ENCODE data around the gene YWHAE. TPM values are rescaled to one million over a fixed set of nuclear protein-coding genes. Genes with fewer than 3 reads are reported as not detected.
"Not testable (repeated sequence)": the region's sequence is repeated elsewhere in the genome, so short reads cannot be mapped to it uniquely, and the experiment has no call there.

Gene YWHAE
- total RNA-seq, 1 experiment from 2014 or later = 1,033 TPM

- H3K27ac Mint-ChIP-seq = peak overlapping the region; percentile 88
- no peak for ATAC-seq
These were observed 39.0 kb downstream of the YWHAE start for GRCh38 chr17:1360975-1361374.

GRCh38 chr17:1360315-1360714, 39.7 kb downstream of the YWHAE start:
- H3K4me3 Mint-ChIP-seq; H3K9me3 Mint-ChIP-seq; DNase-seq (ENCODE audit: low spot score); ATAC-seq; H3K27ac Mint-ChIP-seq; POLR2A ChIA-PET; H3K27me3 Mint-ChIP-seq (ENCODE audit: low read depth); CTCF ChIA-PET: not testable (repeated sequence)
- Mint-ChIP-seq H3K4me1 (peaks cover 20% of the 10 kb centered on the region), H3K36me3 (peaks cover 63% of the 10 kb centered on the region)

More at GRCh38 chr17:1360975-1361374, 39.0 kb downstream of the YWHAE start:
- no peaks in the 10 kb centered on the region for H3K9me3 Mint-ChIP-seq
- TF ChIP-seq NFYB (CRISPR knock-in tag; conservative IDR thresholded peaks at IDR 0.05; ENCODE audit: low read depth) (no peak), GTF2I (CRISPR knock-in tag; conservative IDR thresholded peaks at IDR 0.05) (no peak), FOXP4 (CRISPR knock-in tag; IDR thresholded peaks at IDR 0.05) (no peak), ZNF416 (CRISPR knock-in tag; IDR thresholded peaks at IDR 0.05) (no peak), TCF7 (CRISPR knock-in tag; IDR thresholded peaks at IDR 0.05; ENCODE audit: low read depth) (no peak), HMGXB4 (CRISPR knock-in tag; IDR thresholded peaks at IDR 0.05) (no peak), FOXJ3 (CRISPR knock-in tag; IDR thresholded peaks at IDR 0.05; ENCODE audit: borderline replicate concordance) (no peak), ATF3 (CRISPR knock-in tag; conservative IDR thresholded peaks at IDR 0.05) (no peak), HMGA2 (CRISPR knock-in tag; IDR thresholded peaks at IDR 0.05) (no peak), ELF4 (CRISPR knock-in tag; IDR thresholded peaks at IDR 0.05; ENCODE audit: low read depth) (no peak), RORB (CRISPR knock-in tag; IDR thresholded peaks at IDR 0.05) (no peak), ZNF671 (CRISPR knock-in tag; IDR thresholded peaks at IDR 0.05) (no peak), ZBTB43 (CRISPR knock-in tag; IDR thresholded peaks at IDR 0.05) (no peak)
- peaks cover 26% of the 10 kb centered on the region for H3K4me1 Mint-ChIP-seq
- ChIA-PET CTCF (interaction anchor here (0.7 kb wide), 1 partner anchor 408 kb away, joined by 3 read pairs; no protein-coding TSS in a partner anchor), POLR2A (no interaction called here)
- peaks cover 58% of the 10 kb centered on the region for H3K36me3 Mint-ChIP-seq
- DNase-seq (ENCODE audit: low spot score) = no peak
- no peak overlapping the region for H3K4me3 Mint-ChIP-seq
- no peaks in the 10 kb centered on the region for H3K27me3 Mint-ChIP-seq (ENCODE audit: low read depth)

GRCh38 chr17:1354030-1354429, 46.0 kb downstream of the YWHAE start:
- DNase-seq (ENCODE audit: low spot score) (no peak), ATAC-seq (no peak)
- Mint-ChIP-seq H3K27me3 (ENCODE audit: low read depth) (no peaks in the 10 kb centered on the region), H3K27ac (peak overlapping the region; percentile 30; the same call in 1 of the 2 replicates), H3K4me3 (no peak overlapping the region), H3K4me1 (no peaks in the 10 kb centered on the region), H3K9me3 (peaks cover 4% of the 10 kb centered on the region; the same call in 1 of the 2 replicates), H3K36me3 (peaks cover 72% of the 10 kb centered on the region)
- no peak for TF ChIP-seq FOXP1 (CRISPR knock-in tag; IDR thresholded peaks at IDR 0.05; ENCODE audit: borderline replicate concordance)
- no peak for TF ChIP-seq CDX4 (CRISPR knock-in tag; IDR thresholded peaks at IDR 0.05; ENCODE audit: borderline replicate concordance)
- TF ChIP-seq MXD4 (CRISPR knock-in tag; IDR thresholded peaks at IDR 0.05; ENCODE audit: borderline replicate concordance) = no peak
- ChIA-PET CTCF (interaction anchor here (4.6 kb wide), 1 partner anchor 12 kb away, joined by 22 read pairs; no protein-coding TSS in a partner anchor), POLR2A (no interaction called here)

GRCh38 chr17:1352530-1352929, 47.5 kb downstream of the YWHAE start:
- DNase-seq (ENCODE audit: low spot score); ATAC-seq; H3K4me1 Mint-ChIP-seq; POLR2A ChIA-PET; H3K27me3 Mint-ChIP-seq (ENCODE audit: low read depth); H3K9me3 Mint-ChIP-seq; H3K4me3 Mint-ChIP-seq: not testable (repeated sequence)
- Mint-ChIP-seq H3K27ac (peak overlapping the region; percentile 54; the same call in 1 of the 2 replicates), H3K36me3 (peaks cover 76% of the 10 kb centered on the region)
- CTCF ChIA-PET = interaction anchor here (4.6 kb wide), 1 partner anchor 13 kb away, joined by 22 read pairs; no protein-coding TSS in a partner anchor

Data from WTC11 (cell line).